EH (cell line): ENCODE measurements around the gene BLOC1S1.

Source experiments
- DNase-seq: peaks from one replicate; pipeline ENCODE4 v3.0.0-alpha.2; 2015; ENCODE audit warnings: low read depth

BLOC1S1 gene

GRCh38 chr12:55694651-55695050 lies 21.2 kb upstream of the BLOC1S1 start:
- no peak for DNase-seq

- DNase-seq: no peak
These were observed 20.5 kb upstream of the BLOC1S1 start for GRCh38 chr12:55695349-55695748.

- DNase-seq: no peak
These were observed 19.7 kb upstream of the BLOC1S1 start for GRCh38 chr12:55696141-55696540.

GRCh38 chr12:55696796-55697462 lies 18.9 kb upstream of the BLOC1S1 start:
- DNase-seq: no peak

- DNase-seq: no peak
These were observed 18.2 kb upstream of the BLOC1S1 start for GRCh38 chr12:55697686-55698085.

- no peak for DNase-seq
These were observed 17.4 kb upstream of the BLOC1S1 start for GRCh38 chr12:55698241-55698955.

GRCh38 chr12:55698965-55699364 lies 16.9 kb upstream of the BLOC1S1 start:
- DNase-seq: no peak

- DNase-seq: no peak
These were observed 16.3 kb upstream of the BLOC1S1 start for GRCh38 chr12:55699471-55700055.

GRCh38 chr12:55700255-55701018 lies 15.4 kb upstream of the BLOC1S1 start:
- peak; percentile 48 for DNase-seq

GRCh38 chr12:55702861-55703260 lies 13.0 kb upstream of the BLOC1S1 start:
- no peak for DNase-seq

GRCh38 chr12:55703288-55703687 lies 12.6 kb upstream of the BLOC1S1 start:
- DNase-seq: no peak

- no peak for DNase-seq
These were observed 11.7 kb upstream of the BLOC1S1 start for GRCh38 chr12:55703901-55704761.

- no peak for DNase-seq
These were observed 10.8 kb upstream of the BLOC1S1 start for GRCh38 chr12:55704824-55705718.

- DNase-seq: no peak
These were observed 10.0 kb upstream of the BLOC1S1 start for GRCh38 chr12:55705782-55706402.

GRCh38 chr12:55706568-55707218 lies 9.2 kb upstream of the BLOC1S1 start:
- DNase-seq: no peak

GRCh38 chr12:55707219-55707671 lies 8.6 kb upstream of the BLOC1S1 start:
- DNase-seq: no peak

- peak; percentile 43 for DNase-seq
These were observed 7.8 kb upstream of the BLOC1S1 start, which contains the start of gene ITGA7 for GRCh38 chr12:55707841-55708694. Gene ITGA7 (minus strand): TSS chr12:55707904. CDS start chr12:55707682, 222 bp downstream.

- DNase-seq: no peak
These were observed 7.1 kb upstream of the BLOC1S1 start for GRCh38 chr12:55708695-55709233.
